Stomach (tissue), 9 donors: Measurements from ENCODE around the gene KDM8. TPM values are rescaled to one million over a fixed set of nuclear protein-coding genes. Genes with fewer than 3 reads are reported as not detected.

Experiments used
- DNase-seq, 2 donors: peaks; one replicate each; pipeline versions ENCODE4 v3.0.0 to v3.0.0-alpha.2; 2013 to 2019
- H3K27ac ChIP-seq, 5 donors: fragments of 200-600 bp in 4 of 5; sonication (generic) in 4 of 5; one replicate each; pipeline ENCODE4 v1.5.1; 2013 to 2019; ENCODE audit warnings: mild to moderate bottlenecking in 1 of 5, moderate library complexity in 1 of 5
- H3K27me3 ChIP-seq, 3 donors: fragments of 200-600 bp; sonication (generic); one replicate each; pipeline ENCODE4 v1.5.1; 2017 to 2019; ENCODE audit warnings: mixed run types in 1 of 3
- H3K36me3 ChIP-seq, 4 donors: fragments of 200-600 bp; sonication (generic); 1 replicate in 3 of 4; 2 replicates in 1 of 4; pipeline ENCODE4 v1.5.1; 2016 to 2019
- H3K4me1 ChIP-seq, 4 donors: fragments of 200-600 bp; sonication (generic); one replicate each; pipeline ENCODE4 v1.5.1; 2016 to 2019
- H3K4me3 ChIP-seq, 4 donors: fragments of 200-600 bp; sonication (generic) in 3 of 4; one replicate each; pipeline ENCODE4 v1.5.1; 2016 to 2019; ENCODE audit warnings: mild to moderate bottlenecking in 1 of 4
- H3K9me3 ChIP-seq, 4 donors: fragments of 200-600 bp; sonication (generic); one replicate each; pipeline ENCODE4 v1.5.1; 2016 to 2019
- CTCF ChIP-seq, 7 experiments: fragments of 450-650 bp in 4 of 7; fragments of 200-600 bp in 3 of 7; sonication (generic) in 3 of 7; IDR thresholded peaks; one replicate each; pipeline ENCODE4 v1.5.1; 2016 to 2019; ENCODE audit warnings: antibody characterized with exemption in 7 of 7, control low read depth in 2 of 7, mild to moderate bottlenecking in 1 of 7
- EP300 ChIP-seq: sonication (generic); formaldehyde crosslinking; IDR thresholded peaks from one replicate; pipeline ENCODE4 v1.6.1; 2017; ENCODE audit warnings: antibody characterized with exemption
- POLR2A ChIP-seq, 4 donors: fragments of 450-650 bp; IDR thresholded peaks; one replicate each; pipeline ENCODE4 v1.6.1; 2016; ENCODE audit warnings: antibody characterized with exemption in 4 of 4, control low read depth in 2 of 4, mild to moderate bottlenecking in 1 of 4, moderate library complexity in 1 of 4
- POLR2AphosphoS5 ChIP-seq, 3 donors: sonication (generic); formaldehyde crosslinking; IDR thresholded peaks; one replicate each; pipeline ENCODE4 v1.6.1; 2016; ENCODE audit warnings: antibody characterized with exemption in 3 of 3
- WGBS, 5 donors: extraction: QIAGEN DNeasy Blood & Tissue Kit in 3 of 5; methylation state at CpG; one replicate each; pipeline versions ENCODE4 v1.1.5 to v1.1.7; 2013 to 2018; 5-methylcytosine and 5-hydroxymethylcytosine counted together
- intact Hi-C: fragments of 100-400 bp; cut with DNase I; formaldehyde crosslinking; loops from one replicate; pipeline ENCODE4 v1.15.1; 2023; ENCODE audit warnings: low total_unique reads
- polyA plus RNA-seq, 3 donors: library from polyadenylated mRNA; stranded (reverse); fragments of 200-250 nt; gene quantifications; one replicate each; pipeline ENCODE4 v1.2.3, GENCODE V29; 2013
- total RNA-seq, 5 donors: library from RNA; depleted of rRNA; stranded (reverse); fragments of >200 nt; gene quantifications; one replicate each; pipeline versions ENCODE4 v1.1.0 to v1.2.3, GENCODE V29; 2014 to 2016
- donor health status: healthy with polysubstance abuse.
- donor health status: Bipolar disorder and iron deficiency.
- donor health status: healthy.

KDM8 gene
- total and polyA plus RNA-seq, 8 donors = 1.4 to 58.3 (median 2.9) TPM

GRCh38 chr16:27231692-27232060, 28.4 kb downstream of the KDM8 start:
- DNase-seq = no peak
- Histone ChIP-seq H3K36me3 (peaks cover 0 to 52% (median 44%) of the 10 kb centered on the region in 4 donors), H3K4me3 (no peak overlapping the region), H3K4me1 (peaks cover 40 to 66% (median 55%) of the 10 kb centered on the region in 4 donors), H3K9me3 (no peaks in the 10 kb centered on the region), H3K27ac (peak overlapping the region in 3 of 5 donors; percentile 14 to 31 (median 16)), H3K27me3 (no peaks in the 10 kb centered on the region)
- TF ChIP-seq POLR2AphosphoS5 (IDR thresholded peaks at IDR 0.05) (no peak), POLR2A (IDR thresholded peaks at IDR 0.05) (no peak), CTCF (IDR thresholded peaks at IDR 0.05) (no peak), EP300 (no peak)
- intact Hi-C loops = no loop called here
- 81 to 96% (median 91%) methylated on average over 8 of the region's 8 CpGs for WGBS, 5 donors

GRCh38 chr16:27232061-27232900, 29.0 kb downstream of the KDM8 start:
- Histone ChIP-seq H3K27me3 (no peaks in the 10 kb centered on the region), H3K4me3 (no peak overlapping the region), H3K36me3 (peaks cover 0 to 49% (median 41%) of the 10 kb centered on the region in 4 donors), H3K27ac (peak overlapping the region in 3 of 5 donors; percentile 14 to 31 (median 16)), H3K9me3 (no peaks in the 10 kb centered on the region), H3K4me1 (peaks cover 40 to 70% (median 56%) of the 10 kb centered on the region in 4 donors)
- DNase-seq = no peak
- no peak for TF ChIP-seq EP300
- no peak for TF ChIP-seq POLR2AphosphoS5 (IDR thresholded peaks at IDR 0.05)
- TF ChIP-seq CTCF (IDR thresholded peaks at IDR 0.05) = no peak
- TF ChIP-seq POLR2A (IDR thresholded peaks at IDR 0.05) = no peak
- intact Hi-C loops = no loop called here
- WGBS, 5 donors = 69 to 80% (median 77%) methylated on average over 18 to 26 of the region's 26 CpGs

GRCh38 chr16:27232901-27233625, 29.7 kb downstream of the KDM8 start:
- Histone ChIP-seq H3K27ac (peak overlapping the region in 3 of 5 donors; percentile 9 to 86 (median 31)), H3K36me3 (peaks cover 0 to 49% (median 40%) of the 10 kb centered on the region in 4 donors), H3K27me3 (no peaks in the 10 kb centered on the region), H3K4me3 (no peak overlapping the region), H3K4me1 (peaks cover 39 to 78% (median 64%) of the 10 kb centered on the region in 4 donors), H3K9me3 (no peaks in the 10 kb centered on the region)
- no peak for DNase-seq
- intact Hi-C loops = no loop called here
- WGBS, 5 donors = 81 to 88% (median 84%) methylated on average over 13 of the region's 13 CpGs
- TF ChIP-seq POLR2A (IDR thresholded peaks at IDR 0.05) = no peak
- no peak for TF ChIP-seq CTCF (IDR thresholded peaks at IDR 0.05)
- no peak for TF ChIP-seq EP300
- TF ChIP-seq POLR2AphosphoS5 (IDR thresholded peaks at IDR 0.05) = no peak

GRCh38 chr16:27233731-27234130, 30.4 kb downstream of the KDM8 start:
- Histone ChIP-seq H3K27me3 (no peaks in the 10 kb centered on the region), H3K4me3 (no peak overlapping the region), H3K4me1 (peaks cover 39 to 84% (median 67%) of the 10 kb centered on the region in 4 donors), H3K9me3 (no peaks in the 10 kb centered on the region), H3K36me3 (peaks cover 0 to 49% (median 40%) of the 10 kb centered on the region in 4 donors), H3K27ac (peak overlapping the region in 3 of 5 donors; percentile 81 to 86 (median 86))
- DNase-seq = no peak
- no peak for TF ChIP-seq POLR2A (IDR thresholded peaks at IDR 0.05)
- TF ChIP-seq CTCF (IDR thresholded peaks at IDR 0.05) = no peak
- TF ChIP-seq EP300 = no peak
- intact Hi-C loops = no loop called here
- WGBS, 5 donors = 76 to 98% (median 92%) methylated on average over 6 of the region's 6 CpGs
